Lower leg skin (tissue), 3 donors: ENCODE measurements around the gene DICER1.

Experiments
- POLR2A ChIP-seq, 2 donors: fragments of 450-650 bp; IDR thresholded peaks; one replicate each; pipeline ENCODE4 v1.6.1; 2016 to 2017; ENCODE audit warnings: antibody characterized with exemption in 2 of 2, mild to moderate bottlenecking in 1 of 2, moderate library complexity in 1 of 2
- TF ChIP-seq, protein P1 (sequence below), 3 donors: fragments of 450-650 bp; IDR thresholded peaks; one replicate each; pipeline ENCODE4 v1.5.1; 2016; ENCODE audit warnings: antibody characterized with exemption in 3 of 3, mild to moderate bottlenecking in 3 of 3, moderate library complexity in 2 of 3

DNA sequence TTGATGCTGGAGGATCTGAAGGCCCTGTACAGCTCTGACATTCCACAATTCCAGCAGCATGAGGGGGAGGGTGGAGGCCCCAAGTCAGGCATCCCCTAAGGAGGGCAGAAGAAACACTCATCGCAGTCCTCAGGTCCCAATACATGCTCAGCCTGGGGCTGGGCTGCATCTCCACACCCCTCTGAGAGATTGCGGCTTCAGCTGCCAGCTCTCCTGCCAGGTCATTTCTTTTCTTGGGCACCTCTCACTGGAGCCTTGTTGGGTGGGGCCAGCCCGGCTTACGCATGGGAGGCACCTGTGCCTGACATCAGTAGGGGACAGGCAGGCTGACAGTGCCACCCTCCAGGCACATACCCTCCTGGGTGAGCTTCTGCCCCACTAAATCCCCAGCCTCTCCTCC is 89.8 kb downstream of the DICER1 start:
- TF ChIP-seq, protein P1, sequence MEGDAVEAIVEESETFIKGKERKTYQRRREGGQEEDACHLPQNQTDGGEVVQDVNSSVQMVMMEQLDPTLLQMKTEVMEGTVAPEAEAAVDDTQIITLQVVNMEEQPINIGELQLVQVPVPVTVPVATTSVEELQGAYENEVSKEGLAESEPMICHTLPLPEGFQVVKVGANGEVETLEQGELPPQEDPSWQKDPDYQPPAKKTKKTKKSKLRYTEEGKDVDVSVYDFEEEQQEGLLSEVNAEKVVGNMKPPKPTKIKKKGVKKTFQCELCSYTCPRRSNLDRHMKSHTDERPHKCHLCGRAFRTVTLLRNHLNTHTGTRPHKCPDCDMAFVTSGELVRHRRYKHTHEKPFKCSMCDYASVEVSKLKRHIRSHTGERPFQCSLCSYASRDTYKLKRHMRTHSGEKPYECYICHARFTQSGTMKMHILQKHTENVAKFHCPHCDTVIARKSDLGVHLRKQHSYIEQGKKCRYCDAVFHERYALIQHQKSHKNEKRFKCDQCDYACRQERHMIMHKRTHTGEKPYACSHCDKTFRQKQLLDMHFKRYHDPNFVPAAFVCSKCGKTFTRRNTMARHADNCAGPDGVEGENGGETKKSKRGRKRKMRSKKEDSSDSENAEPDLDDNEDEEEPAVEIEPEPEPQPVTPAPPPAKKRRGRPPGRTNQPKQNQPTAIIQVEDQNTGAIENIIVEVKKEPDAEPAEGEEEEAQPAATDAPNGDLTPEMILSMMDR (IDR thresholded peaks at IDR 0.05) = no peak
- TF ChIP-seq POLR2A (IDR thresholded peaks at IDR 0.05) = no peak
